ENCODE measurements around the gene PALD1. TPM values are rescaled to one million over a fixed set of nuclear protein-coding genes. Genes with fewer than 3 reads are reported as not detected.
A peak's percentile ranks its signal among the peaks of the same experiment; 100 is the strongest.

Gene PALD1
- total RNA-seq: 10 to 100 TPM in 1 of 8 experiments, 1 to 10 TPM in 7; 1.4 to 15.9 (median 2.7) TPM

GRCh38 chr10:70478191-70479164 is at the start of gene PALD1:
Gene PALD1, plus strand, starts transcription at chr10:70478767. Its CDS starts 47,185 bp downstream, at chr10:70525952.
- peak; percentile 44 to 83 (median 80) for ATAC-seq (replicated peaks in 6 of 8)
- Histone ChIP-seq H3K4me3 (peak within 1 kb of the TSS; percentile 43 to 53 (median 46)), H3K4me1 (replicated peaks in 1 of 2) (peaks cover 2 to 13% of the 10 kb centered on the region in 2 donors), H3K27ac (no peak within 1 kb of the TSS)
- in situ Hi-C loops (cut with MboI; ENCODE audit: low pct_unique_long_range_greater_than_20kb in 2 of 9, low sequenced_read_pairs in 9 of 9, unreplicated experiment in 9 of 9): no loop called here
- WGBS, 10 experiments: no CpG with 5 or more reads among the region's 110 CpGs

- ATAC-seq (replicated peaks in 6 of 8): peak in 6 of 8 experiments; percentile 10 to 86 (median 60)
- 0 to 100% (median 64%) methylated on average over 1 to 4 of the region's 6 CpGs; no CpG with 5 or more reads in 1 of the 10 experiments for WGBS, 10 experiments
- H3K4me1 ChIP-seq (replicated peaks in 1 of 2): peaks cover 0 to 14% of the 10 kb centered on the region in 2 donors
- in situ Hi-C loops (cut with MboI; ENCODE audit: low pct_unique_long_range_greater_than_20kb in 2 of 9, low sequenced_read_pairs in 9 of 9, unreplicated experiment in 9 of 9): no loop called here
- no peak overlapping the region for H3K27ac ChIP-seq
- no peak overlapping the region for H3K4me3 ChIP-seq
Measured at GRCh38 chr10:70430493-70431445, 47.8 kb upstream of the PALD1 start.

- 55 to 80% (median 76%) methylated on average over 2 of the region's 4 CpGs; no CpG with 5 or more reads in 7 of the 10 experiments for WGBS, 10 experiments
- H3K4me1 ChIP-seq (replicated peaks in 1 of 2): peaks cover 0 to 14% of the 10 kb centered on the region in 2 donors
- H3K27ac ChIP-seq: no peak overlapping the region
- H3K4me3 ChIP-seq: no peak overlapping the region
- in situ Hi-C loops (cut with MboI; ENCODE audit: low pct_unique_long_range_greater_than_20kb in 2 of 9, low sequenced_read_pairs in 9 of 9, unreplicated experiment in 9 of 9): no loop called here
- peak in 6 of 8 experiments; percentile 45 to 78 (median 60) for ATAC-seq (replicated peaks in 6 of 8)
Measured at GRCh38 chr10:70432101-70432500, 46.5 kb upstream of the PALD1 start.

GRCh38 chr10:70432561-70433263 is 45.9 kb upstream of the PALD1 start:
- no peak overlapping the region for H3K4me3 ChIP-seq
- in situ Hi-C loops (cut with MboI; ENCODE audit: low pct_unique_long_range_greater_than_20kb in 2 of 9, low sequenced_read_pairs in 9 of 9, unreplicated experiment in 9 of 9): no loop called here
- no peak for ATAC-seq (replicated peaks in 6 of 8)
- no peak overlapping the region for H3K27ac ChIP-seq
- peaks cover 0 to 14% of the 10 kb centered on the region in 2 donors for H3K4me1 ChIP-seq (replicated peaks in 1 of 2)
- WGBS, 10 experiments: 80 to 100% (median 96%) methylated on average over 1 to 5 of the region's 6 CpGs; no CpG with 5 or more reads in 1 of the 10 experiments

GRCh38 chr10:70433581-70434280 is 44.8 kb upstream of the PALD1 start:
- no peak for ATAC-seq (replicated peaks in 6 of 8)
- Histone ChIP-seq H3K4me3 (no peak overlapping the region), H3K27ac (no peak overlapping the region), H3K4me1 (replicated peaks in 1 of 2) (peaks cover 0 to 14% of the 10 kb centered on the region in 2 donors)
- 10 to 100% (median 62%) methylated on average over 2 to 8 of the region's 9 CpGs; no CpG with 5 or more reads in 3 of the 10 experiments for WGBS, 10 experiments
- in situ Hi-C loops (cut with MboI; ENCODE audit: low pct_unique_long_range_greater_than_20kb in 2 of 9, low sequenced_read_pairs in 9 of 9, unreplicated experiment in 9 of 9): no loop called here

- in situ Hi-C loops (cut with MboI; ENCODE audit: low pct_unique_long_range_greater_than_20kb in 2 of 9, low sequenced_read_pairs in 9 of 9, unreplicated experiment in 9 of 9): no loop called here
- ATAC-seq (replicated peaks in 6 of 8): no peak
- 82 to 89% (median 88%) methylated on average over 4 to 12 of the region's 19 CpGs; no CpG with 5 or more reads in 7 of the 10 experiments for WGBS, 10 experiments
- Histone ChIP-seq H3K27ac (no peak overlapping the region), H3K4me1 (replicated peaks in 1 of 2) (peaks cover 4 to 16% of the 10 kb centered on the region in 2 donors), H3K4me3 (no peak overlapping the region)
Measured at GRCh38 chr10:70435241-70436085, 43.1 kb upstream of the PALD1 start.

- Histone ChIP-seq H3K4me1 (replicated peaks in 1 of 2) (peaks cover 6 to 12% of the 10 kb centered on the region in 2 donors), H3K4me3 (no peak overlapping the region), H3K27ac (no peak overlapping the region)
- in situ Hi-C loops (cut with MboI; ENCODE audit: low pct_unique_long_range_greater_than_20kb in 2 of 9, low sequenced_read_pairs in 9 of 9, unreplicated experiment in 9 of 9): no loop called here
- ATAC-seq (replicated peaks in 6 of 8): no peak
- 42 to 100% (median 76%) methylated on average over 1 to 5 of the region's 5 CpGs; no CpG with 5 or more reads in 2 of the 10 experiments for WGBS, 10 experiments
Measured at GRCh38 chr10:70437721-70438120, 40.8 kb upstream of the PALD1 start.

- 0 to 9% (median 3%) methylated on average over 3 to 25 of the region's 69 CpGs; no CpG with 5 or more reads in 5 of the 10 experiments for WGBS, 10 experiments
- ATAC-seq (replicated peaks in 6 of 8): peak; percentile 40 to 72 (median 61)
- H3K4me1 ChIP-seq (replicated peaks in 1 of 2): peaks cover 6 to 12% of the 10 kb centered on the region in 2 donors
- in situ Hi-C loops (cut with MboI; ENCODE audit: low pct_unique_long_range_greater_than_20kb in 2 of 9, low sequenced_read_pairs in 9 of 9, unreplicated experiment in 9 of 9): no loop called here
- H3K4me3 ChIP-seq: peak overlapping the region in 3 of 5 donors; percentile 5 to 9 (median 6)
- no peak overlapping the region for H3K27ac ChIP-seq
Measured at GRCh38 chr10:70440296-70441160, 38.0 kb upstream of the PALD1 start.

GRCh38 chr10:70441161-70441894 is 37.2 kb upstream of the PALD1 start, which contains the start of gene NODAL:
Gene NODAL, minus strand, starts transcription at chr10:70441681. Its CDS starts 14 bp downstream, at chr10:70441667.
- Histone ChIP-seq H3K4me1 (replicated peaks in 1 of 2) (peaks cover 6 to 12% of the 10 kb centered on the region in 2 donors), H3K27ac (no peak within 1 kb of the TSS), H3K4me3 (peak within 1 kb of the TSS in 3 of 5 donors; percentile 5 to 9 (median 6))
- in situ Hi-C loops (cut with MboI; ENCODE audit: low pct_unique_long_range_greater_than_20kb in 2 of 9, low sequenced_read_pairs in 9 of 9, unreplicated experiment in 9 of 9): no loop called here
- 0 to 20% (median 12%) methylated on average over 2 to 15 of the region's 60 CpGs; no CpG with 5 or more reads in 6 of the 10 experiments for WGBS, 10 experiments
- ATAC-seq (replicated peaks in 6 of 8): peak; percentile 25 to 67 (median 54)

- 0 to 60% (median 16%) methylated on average over 1 to 5 of the region's 12 CpGs; no CpG with 5 or more reads in 6 of the 10 experiments for WGBS, 10 experiments
- Histone ChIP-seq H3K27ac (no peak overlapping the region), H3K4me3 (no peak overlapping the region), H3K4me1 (replicated peaks in 1 of 2) (peaks cover 6 to 12% of the 10 kb centered on the region in 2 donors)
- ATAC-seq (replicated peaks in 6 of 8): peak in 1 of 8 experiments; percentile 6
- in situ Hi-C loops (cut with MboI; ENCODE audit: low pct_unique_long_range_greater_than_20kb in 2 of 9, low sequenced_read_pairs in 9 of 9, unreplicated experiment in 9 of 9): no loop called here
Measured at GRCh38 chr10:70441895-70442309, 36.7 kb upstream of the PALD1 start.

Measured in motor neuron (in vitro differentiated cells).